NCI-H748 (cell line): ENCODE data around the gene MEGF10.
"Not testable (repeated sequence)": the region's sequence is repeated elsewhere in the genome, so short reads cannot be mapped to it uniquely, and the experiment has no call there.

Experiments used
- DNase-seq: peaks from one replicate; lab custom pipeline; 2025; ENCODE audit not compliant: unreplicated experiment; lab: John Stamatoyannopoulos, UW

The MEGF10 gene

DNA sequence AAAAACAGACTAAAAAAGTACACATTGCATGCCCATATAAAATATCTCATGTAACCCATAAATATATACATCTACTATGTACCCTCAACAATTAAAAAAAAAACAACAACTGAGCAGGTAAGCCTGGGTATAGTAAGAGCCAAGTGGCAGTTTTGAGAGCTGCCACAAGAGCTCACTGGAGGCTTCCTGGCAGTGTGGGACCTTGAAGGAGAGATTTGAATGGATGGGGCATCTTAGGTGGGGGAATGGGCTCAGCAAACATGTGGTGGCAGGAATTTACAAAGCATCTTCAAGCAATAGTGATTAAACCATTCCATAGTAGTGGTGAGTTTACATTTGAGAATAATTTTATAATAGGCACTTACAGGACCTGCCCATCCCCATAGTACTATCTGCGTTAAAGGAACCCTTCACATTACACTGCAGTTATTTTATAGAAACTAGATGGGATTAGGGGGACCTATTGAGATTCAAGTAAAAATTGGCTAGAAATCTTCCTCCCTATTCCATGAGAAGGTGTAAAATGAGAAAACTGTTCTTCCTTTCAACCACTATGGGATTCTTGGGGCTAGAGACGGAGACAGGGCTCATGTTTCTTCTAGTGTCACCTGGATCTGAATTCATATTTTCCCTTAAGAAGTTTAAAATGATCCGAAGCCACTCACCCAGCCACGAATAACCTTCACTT lies 6.9 kb downstream of the MEGF10 start:
- DNase-seq: no peak

GRCh38 chr5:127298036-127298429 lies 7.4 kb downstream of the MEGF10 start:
- no peak for DNase-seq

- no peak for DNase-seq
These were observed 8.1 kb downstream of the MEGF10 start for GRCh38 chr5:127298656-127299055.

DNA sequence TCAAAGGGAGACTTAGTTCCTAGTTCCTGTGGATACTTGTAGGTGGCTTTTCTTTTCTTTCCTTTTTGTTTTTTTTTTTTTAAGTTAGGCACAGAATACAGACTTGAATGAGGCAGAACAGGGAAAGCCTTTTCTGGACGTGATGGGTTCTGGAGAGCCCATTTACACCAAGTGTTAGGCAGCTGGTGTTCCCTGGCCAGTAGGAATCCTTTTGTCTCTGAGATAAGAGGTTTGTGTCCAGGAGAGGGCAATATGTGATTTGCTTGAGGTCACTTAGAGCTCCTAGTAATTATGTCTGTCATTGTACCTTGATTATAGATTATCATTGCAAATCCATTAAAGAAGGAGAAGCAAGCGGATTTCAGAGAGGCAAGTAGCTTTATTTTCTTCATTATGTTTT lies 9.1 kb downstream of the MEGF10 start:
- DNase-seq: peak; percentile 77

DNA sequence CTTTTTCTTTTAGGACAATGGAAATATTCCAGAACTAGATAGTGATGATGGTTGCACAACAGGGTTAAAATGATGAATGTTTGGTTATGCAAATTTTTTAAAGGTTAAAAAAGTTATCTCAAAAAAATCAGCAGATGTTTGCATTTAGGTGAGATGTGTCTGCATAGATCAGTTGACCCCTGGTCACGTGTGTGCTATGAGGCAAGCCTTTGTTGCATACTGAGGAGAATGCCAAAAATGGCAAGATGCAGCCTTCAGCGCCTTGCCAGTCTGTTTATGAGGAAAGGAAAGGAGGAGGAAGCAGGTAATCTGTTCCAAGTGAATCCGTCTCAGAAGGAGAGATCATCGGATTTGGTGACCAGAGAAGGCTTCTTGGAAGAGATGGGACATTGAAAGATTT lies 11.9 kb downstream of the MEGF10 start:
- no peak for DNase-seq

DNA sequence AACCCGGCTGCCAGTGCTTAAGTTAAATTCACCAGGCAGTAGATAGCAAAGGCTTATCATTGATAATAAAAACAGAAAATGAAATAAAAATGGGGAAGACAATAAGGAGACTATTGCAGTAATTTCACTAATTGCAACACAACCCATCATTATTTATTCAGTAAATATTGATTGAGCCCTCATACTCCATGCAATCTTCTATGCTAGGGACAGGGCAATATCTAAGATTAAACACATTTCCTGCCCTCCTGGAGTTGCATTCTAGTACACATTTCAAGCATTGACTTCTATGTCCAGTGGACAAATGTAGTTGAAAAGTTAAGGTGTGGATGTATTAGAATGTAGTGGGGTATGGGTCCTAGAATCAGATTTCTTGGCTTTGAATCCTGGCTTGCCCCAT lies 12.8 kb downstream of the MEGF10 start:
- no peak for DNase-seq

GRCh38 chr5:127305493-127305892 lies 14.9 kb downstream of the MEGF10 start:
- DNase-seq: no peak

DNA sequence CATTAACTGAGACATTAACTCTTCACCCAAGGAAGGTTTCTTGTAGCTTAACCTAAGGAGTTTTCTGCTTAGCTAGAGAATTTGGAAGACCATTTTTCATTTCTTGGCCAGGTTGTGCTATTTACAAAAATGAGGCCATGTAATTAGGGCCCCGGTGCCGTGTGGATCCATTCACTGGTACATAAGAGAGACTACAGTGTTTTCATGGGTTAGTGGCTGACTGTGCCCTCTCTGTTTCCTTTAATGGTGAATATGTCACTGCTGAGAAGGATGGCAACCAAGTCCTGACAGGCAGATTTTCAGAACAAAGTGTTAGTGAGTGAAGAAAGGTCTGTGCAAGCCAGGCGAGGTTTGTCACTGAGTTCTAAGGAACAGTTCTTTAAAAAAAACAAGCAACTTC lies 15.4 kb downstream of the MEGF10 start:
- no peak for DNase-seq

- no peak for DNase-seq
These were observed 16.1 kb downstream of the MEGF10 start for GRCh38 chr5:127306647-127307046.

DNA sequence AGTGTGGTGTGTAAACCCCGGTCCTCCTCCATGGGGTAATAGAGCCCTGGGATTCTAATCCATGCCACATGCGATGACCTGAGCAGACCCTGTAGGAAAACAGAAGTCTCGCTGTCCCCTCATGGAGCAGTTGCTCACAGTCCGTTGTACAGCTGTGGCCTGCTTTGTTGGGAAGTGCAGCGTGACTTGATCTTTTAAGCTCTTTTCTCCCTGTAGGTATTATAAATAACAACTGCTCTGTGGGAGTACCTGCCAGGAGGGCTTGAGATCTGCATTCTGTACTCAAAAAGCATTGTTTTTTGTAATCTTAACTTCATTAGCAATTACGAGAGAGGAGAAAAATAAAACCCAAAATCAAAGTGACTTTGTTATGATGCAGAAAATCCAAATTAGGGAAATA lies 17.3 kb downstream of the MEGF10 start:
- DNase-seq: no peak

GRCh38 chr5:127308325-127308724 lies 17.7 kb downstream of the MEGF10 start:
- DNase-seq: not testable (repeated sequence)

GRCh38 chr5:127308945-127309344 lies 18.3 kb downstream of the MEGF10 start:
- DNase-seq: no peak

- peak; percentile 82 for DNase-seq
These were observed 20.8 kb downstream of the MEGF10 start for GRCh38 chr5:127311349-127311748.

- peak; percentile 10 for DNase-seq
These were observed 21.4 kb downstream of the MEGF10 start for GRCh38 chr5:127311781-127312525.

DNA sequence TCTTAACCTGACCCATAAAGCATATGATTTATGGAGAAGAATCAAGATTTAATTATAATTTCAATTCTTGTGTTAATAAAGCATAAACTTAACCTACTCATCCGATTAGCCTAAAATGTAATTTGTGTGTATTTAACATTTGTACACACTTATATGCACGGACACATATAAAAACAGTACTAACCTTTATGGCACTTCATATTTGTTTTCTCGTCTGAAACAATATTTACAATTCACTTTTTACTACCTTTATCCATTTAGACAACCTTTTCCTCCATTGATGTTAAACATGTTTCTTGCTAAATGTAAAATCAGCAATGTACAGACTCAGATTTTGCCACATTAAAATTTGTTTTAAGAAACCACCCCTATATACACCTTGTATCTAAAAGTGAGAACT lies 22.8 kb downstream of the MEGF10 start:
- no peak for DNase-seq

DNA sequence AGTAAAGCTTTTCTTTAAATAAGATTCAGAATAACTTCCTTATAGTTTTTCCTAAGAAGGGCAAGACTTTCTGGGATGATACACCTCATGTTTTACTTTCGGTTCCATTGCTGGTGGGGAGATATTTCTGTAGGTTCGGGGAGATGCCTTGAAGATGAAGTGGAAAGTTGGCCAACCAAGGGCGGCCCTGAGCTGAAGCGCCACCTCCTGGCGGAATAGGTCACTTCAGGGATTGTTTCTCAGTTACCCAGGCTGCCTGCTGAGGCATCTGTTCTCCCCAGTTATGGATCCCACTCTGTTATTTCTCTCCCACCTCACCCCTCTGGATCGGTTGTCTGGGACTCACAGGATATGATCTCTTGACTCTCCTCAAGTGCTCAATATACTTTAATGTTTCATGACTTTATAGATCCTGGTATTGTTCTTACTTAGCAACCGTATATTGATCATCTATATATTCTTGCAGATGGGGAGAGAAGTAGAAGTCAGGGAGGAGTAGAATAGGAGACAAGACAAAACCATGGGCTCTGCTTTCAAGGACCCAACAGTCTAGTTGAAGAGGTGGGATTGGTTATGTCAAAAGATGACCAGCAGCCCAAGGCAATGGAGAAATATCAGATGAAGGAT lies 23.4 kb downstream of the MEGF10 start:
- DNase-seq: peak; percentile 58

DNA sequence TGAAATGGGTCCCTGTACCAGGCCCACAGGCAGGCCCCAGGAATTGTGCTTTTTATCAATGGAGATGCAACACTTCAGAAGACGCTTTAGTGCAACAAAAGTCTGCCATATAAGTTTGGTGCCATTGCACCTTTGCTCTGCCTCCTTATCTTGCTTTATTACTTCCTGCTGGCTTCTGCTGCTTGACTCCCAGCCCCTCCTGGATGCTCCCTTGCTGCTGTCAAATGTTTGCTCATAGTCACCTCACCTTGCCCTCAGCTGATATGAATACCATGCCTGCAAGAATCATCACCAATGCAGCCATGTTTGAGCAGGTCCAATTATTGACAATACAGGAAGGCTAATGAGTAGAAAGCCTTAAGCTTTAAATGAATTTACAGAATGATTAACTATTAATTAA lies 25.4 kb downstream of the MEGF10 start:
- peak; percentile 16 for DNase-seq

GRCh38 chr5:127317385-127317784 lies 26.8 kb downstream of the MEGF10 start:
- not testable (repeated sequence) for DNase-seq

- no peak for DNase-seq
These were observed 29.7 kb downstream of the MEGF10 start for GRCh38 chr5:127320032-127320965.

DNA sequence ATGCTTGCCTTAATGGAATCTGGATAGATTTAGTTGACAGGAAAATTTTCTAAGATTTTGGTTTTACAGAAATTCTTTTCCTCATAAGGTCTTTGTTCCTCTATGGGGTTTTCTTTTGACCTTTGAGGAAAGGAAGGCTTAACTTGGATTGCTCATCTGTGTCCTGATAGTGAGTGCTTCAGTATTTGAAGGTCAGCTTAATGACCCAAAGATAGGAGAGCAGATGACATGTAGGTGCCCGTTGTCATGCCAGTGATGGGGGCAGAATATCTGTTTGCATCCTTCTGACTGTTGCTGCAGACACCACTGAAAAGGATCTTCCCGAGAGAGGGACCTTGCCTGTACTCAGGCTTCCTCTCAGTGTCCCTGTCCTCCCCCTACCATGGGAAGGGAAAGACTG lies 30.9 kb downstream of the MEGF10 start:
- no peak for DNase-seq

GRCh38 chr5:127322403-127322802 lies 31.8 kb downstream of the MEGF10 start:
- DNase-seq: no peak
